Vagina (tissue), 2 donors: ENCODE measurements around the gene GABRB3. TPM values are rescaled to one million over a fixed set of nuclear protein-coding genes. Genes with fewer than 3 reads are reported as not detected.

Experiments
- DNase-seq, 2 donors: peaks; one replicate each; pipeline ENCODE4 v3.0.0-alpha.2; 2017; ENCODE audit errors: extremely low spot score in 2 of 2
- H3K27ac ChIP-seq: fragments of 200-600 bp; sonication (generic); one replicate; pipeline ENCODE4 v1.5.1; 2019
- H3K27me3 ChIP-seq: fragments of 200-600 bp; sonication (generic); one replicate; pipeline ENCODE4 v1.5.1; 2019
- H3K36me3 ChIP-seq, 2 donors: fragments of 200-600 bp; sonication (generic); one replicate each; pipeline ENCODE4 v1.5.1; 2017 to 2019
- H3K4me1 ChIP-seq: fragments of 200-600 bp; sonication (generic); one replicate; pipeline ENCODE4 v1.5.1; 2019
- H3K4me3 ChIP-seq, 2 donors: fragments of 200-600 bp; sonication (generic); 1 replicate in 1 of 2; 2 replicates in 1 of 2; pipeline ENCODE4 v1.5.1; 2016 to 2019
- H3K9me3 ChIP-seq: fragments of 200-600 bp; sonication (generic); one replicate; pipeline ENCODE4 v1.5.1; 2019
- CTCF ChIP-seq, 3 experiments: fragments of 450-650 bp in 2 of 3; fragments of 200-600 bp in 1 of 3; sonication (generic) in 1 of 3; IDR thresholded peaks; one replicate each; pipeline ENCODE4 v1.5.1; 2017 to 2019; ENCODE audit warnings: antibody characterized with exemption in 3 of 3, mild to moderate bottlenecking in 2 of 3, moderate library complexity in 2 of 3
- POLR2A ChIP-seq, 2 donors: fragments of 450-650 bp; IDR thresholded peaks; one replicate each; pipeline ENCODE4 v1.6.1; 2017; ENCODE audit warnings: antibody characterized with exemption in 2 of 2, mild to moderate bottlenecking in 2 of 2, moderate library complexity in 2 of 2
- POLR2AphosphoS5 ChIP-seq, 2 donors: sonication (generic); formaldehyde crosslinking; IDR thresholded peaks; one replicate each; pipeline ENCODE4 v1.9.0; 2017; ENCODE audit warnings: antibody characterized with exemption in 2 of 2, mild to moderate bottlenecking in 2 of 2, low read depth in 1 of 2; ENCODE audit not compliant: insufficient read depth in 1 of 2
- intact Hi-C: fragments of 100-400 bp; cut with DNase I; formaldehyde crosslinking; loops from one replicate; pipeline ENCODE4 v1.15.1; 2023
- total RNA-seq: library from RNA; depleted of rRNA; stranded (reverse); fragments of >200 nt; gene quantifications from one replicate; pipeline ENCODE4 v1.2.3, GENCODE V29; 2016

GABRB3 gene
- total RNA-seq, 1 donor from 2014 or later = not detected

DNA sequence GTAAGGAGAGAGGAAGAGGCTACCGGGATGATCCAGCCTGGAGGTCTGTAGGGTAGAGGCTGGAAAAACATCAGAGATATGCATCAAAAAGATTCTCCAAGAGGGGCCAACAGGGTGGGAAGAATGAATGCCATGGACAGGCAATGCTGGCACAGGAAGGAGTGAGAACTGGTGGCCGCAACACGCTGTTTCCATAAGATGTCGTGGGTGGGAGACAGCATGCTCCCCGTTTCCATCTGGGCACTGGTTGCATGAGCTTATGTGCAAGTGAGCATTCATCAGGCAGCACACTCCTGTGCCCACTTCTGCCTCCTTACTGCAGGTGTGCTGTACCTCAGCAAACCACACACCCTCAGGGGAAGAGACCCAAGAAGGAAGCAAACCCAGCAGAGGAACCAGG, 59.4 kb downstream of the GABRB3 start:
- intact Hi-C loops = no loop called here
- H3K36me3 ChIP-seq = no peaks in the 10 kb centered on the region

DNA sequence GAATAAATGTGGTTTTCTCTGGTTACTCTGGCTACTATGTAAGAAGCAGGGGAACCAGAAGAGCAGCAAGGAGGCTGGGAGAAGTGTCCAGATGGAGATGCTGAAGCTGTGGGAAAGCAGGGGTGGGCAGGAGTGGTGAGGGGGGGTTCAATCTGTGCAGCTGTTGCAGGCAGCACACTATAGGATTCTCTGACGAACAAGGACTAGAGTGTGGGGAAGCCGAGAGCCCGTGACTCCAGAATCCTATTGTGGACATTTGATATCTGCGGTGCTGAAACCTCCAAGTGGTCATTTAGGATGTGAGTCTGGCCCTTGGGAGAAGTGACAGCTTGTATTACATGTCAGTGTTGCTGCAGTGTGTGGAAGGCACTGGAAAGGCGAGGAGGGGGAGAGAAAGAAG, 60.5 kb downstream of the GABRB3 start:
- no peaks in the 10 kb centered on the region for H3K4me1 ChIP-seq
- no peak overlapping the region for H3K27ac ChIP-seq
- H3K9me3 ChIP-seq = no peaks in the 10 kb centered on the region
- H3K36me3 ChIP-seq = no peaks in the 10 kb centered on the region
- DNase-seq = no peak
- TF ChIP-seq POLR2A (IDR thresholded peaks at IDR 0.05) = no peak
- TF ChIP-seq POLR2AphosphoS5 (IDR thresholded peaks at IDR 0.05; ENCODE audit: insufficient read depth in 1 of 2, low read depth in 1 of 2) = no peak
- TF ChIP-seq CTCF (IDR thresholded peaks at IDR 0.05) = no peak
- intact Hi-C loops = no loop called here
- no peaks in the 10 kb centered on the region for H3K27me3 ChIP-seq
- H3K4me3 ChIP-seq = no peak overlapping the region

More for the DNA sequence above, 59.4 kb downstream of the GABRB3 start:
- Histone ChIP-seq H3K27me3 (no peaks in the 10 kb centered on the region), H3K4me1 (no peaks in the 10 kb centered on the region), H3K27ac (no peak overlapping the region), H3K9me3 (no peaks in the 10 kb centered on the region), H3K4me3 (no peak overlapping the region)
- DNase-seq = no peak
- TF ChIP-seq POLR2A (IDR thresholded peaks at IDR 0.05) = no peak
- no peak for TF ChIP-seq POLR2AphosphoS5 (IDR thresholded peaks at IDR 0.05; ENCODE audit: insufficient read depth in 1 of 2, low read depth in 1 of 2)
- no peak for TF ChIP-seq CTCF (IDR thresholded peaks at IDR 0.05)

GRCh38 chr15:26711445-26711844, 61.4 kb downstream of the GABRB3 start:
- Histone ChIP-seq H3K27me3 (no peaks in the 10 kb centered on the region), H3K9me3 (no peaks in the 10 kb centered on the region), H3K4me3 (no peak overlapping the region), H3K36me3 (no peaks in the 10 kb centered on the region), H3K27ac (no peak overlapping the region), H3K4me1 (no peaks in the 10 kb centered on the region)
- DNase-seq = no peak
- intact Hi-C loops = no loop called here
- no peak for TF ChIP-seq CTCF (IDR thresholded peaks at IDR 0.05)
- TF ChIP-seq POLR2AphosphoS5 (IDR thresholded peaks at IDR 0.05; ENCODE audit: insufficient read depth in 1 of 2, low read depth in 1 of 2) = no peak
- TF ChIP-seq POLR2A (IDR thresholded peaks at IDR 0.05) = no peak

DNA sequence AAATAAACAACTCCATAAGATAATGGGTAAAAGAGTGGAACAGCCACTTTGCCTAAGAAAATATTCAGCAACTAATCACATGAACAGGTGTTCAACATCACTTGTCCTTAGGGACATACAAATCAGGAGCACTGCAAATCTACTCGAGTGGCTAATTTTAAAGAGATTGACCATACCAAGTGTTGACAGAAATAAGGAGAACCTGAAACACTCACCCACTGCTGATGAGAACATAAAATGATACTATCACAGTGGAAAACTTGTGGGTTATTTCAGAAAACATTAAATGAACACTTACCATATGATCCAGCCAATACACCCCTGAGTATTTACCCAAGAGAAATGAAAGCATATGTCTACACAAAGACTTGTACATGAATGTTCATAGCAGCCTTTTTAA, 70.5 kb downstream of the GABRB3 start:
- H3K9me3 ChIP-seq = no peaks in the 10 kb centered on the region
- no peak for DNase-seq
- intact Hi-C loops = no loop called here
- H3K36me3 ChIP-seq = no peaks in the 10 kb centered on the region
- no peak for TF ChIP-seq POLR2A (IDR thresholded peaks at IDR 0.05)
- TF ChIP-seq CTCF (IDR thresholded peaks at IDR 0.05) = no peak
- TF ChIP-seq POLR2AphosphoS5 (IDR thresholded peaks at IDR 0.05; ENCODE audit: insufficient read depth in 1 of 2, low read depth in 1 of 2) = no peak
- no peaks in the 10 kb centered on the region for H3K4me1 ChIP-seq
- no peak overlapping the region for H3K27ac ChIP-seq
- H3K4me3 ChIP-seq = no peak overlapping the region
- no peaks in the 10 kb centered on the region for H3K27me3 ChIP-seq

DNA sequence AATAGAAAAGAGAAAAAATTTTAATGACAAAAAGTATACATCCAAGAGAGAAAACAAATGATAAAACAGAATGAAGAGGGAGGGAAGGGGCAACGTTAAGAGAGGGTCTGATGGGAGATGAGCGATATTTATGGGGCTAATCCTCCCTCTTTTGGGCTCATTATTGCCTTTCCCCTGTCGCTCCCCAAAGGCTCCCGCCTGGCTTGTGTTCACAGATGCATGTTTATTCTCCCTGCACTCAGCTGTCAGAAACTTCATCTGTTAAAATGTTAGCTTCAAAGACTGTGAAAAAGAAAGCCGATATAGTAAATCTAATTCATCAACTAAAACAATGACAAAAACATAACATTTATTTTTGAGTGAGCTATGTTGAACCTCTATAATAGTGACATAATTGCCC, 74.3 kb downstream of the GABRB3 start:
- intact Hi-C loops = no loop called here

More for the DNA sequence above, 74.3 kb downstream of the GABRB3 start:
- DNase-seq = no peak
- no peaks in the 10 kb centered on the region for H3K9me3 ChIP-seq
- H3K4me1 ChIP-seq = no peaks in the 10 kb centered on the region
- no peak overlapping the region for H3K4me3 ChIP-seq
- TF ChIP-seq CTCF (IDR thresholded peaks at IDR 0.05) = no peak
- no peak for TF ChIP-seq POLR2AphosphoS5 (IDR thresholded peaks at IDR 0.05; ENCODE audit: insufficient read depth in 1 of 2, low read depth in 1 of 2)
- no peak for TF ChIP-seq POLR2A (IDR thresholded peaks at IDR 0.05)
- no peak overlapping the region for H3K27ac ChIP-seq
- H3K27me3 ChIP-seq = no peaks in the 10 kb centered on the region
- H3K36me3 ChIP-seq = no peaks in the 10 kb centered on the region
